ENCODE results near the gene NUP188. TPM values are rescaled to one million over a fixed set of nuclear protein-coding genes. Genes with fewer than 3 reads are reported as not detected.
"Not testable (repeated sequence)": the region's sequence is repeated elsewhere in the genome, so short reads cannot be mapped to it uniquely, and the experiment has no call there.

The NUP188 gene
- total RNA-seq, 1 experiment from 2014 or later = 80.9 TPM

DNA sequence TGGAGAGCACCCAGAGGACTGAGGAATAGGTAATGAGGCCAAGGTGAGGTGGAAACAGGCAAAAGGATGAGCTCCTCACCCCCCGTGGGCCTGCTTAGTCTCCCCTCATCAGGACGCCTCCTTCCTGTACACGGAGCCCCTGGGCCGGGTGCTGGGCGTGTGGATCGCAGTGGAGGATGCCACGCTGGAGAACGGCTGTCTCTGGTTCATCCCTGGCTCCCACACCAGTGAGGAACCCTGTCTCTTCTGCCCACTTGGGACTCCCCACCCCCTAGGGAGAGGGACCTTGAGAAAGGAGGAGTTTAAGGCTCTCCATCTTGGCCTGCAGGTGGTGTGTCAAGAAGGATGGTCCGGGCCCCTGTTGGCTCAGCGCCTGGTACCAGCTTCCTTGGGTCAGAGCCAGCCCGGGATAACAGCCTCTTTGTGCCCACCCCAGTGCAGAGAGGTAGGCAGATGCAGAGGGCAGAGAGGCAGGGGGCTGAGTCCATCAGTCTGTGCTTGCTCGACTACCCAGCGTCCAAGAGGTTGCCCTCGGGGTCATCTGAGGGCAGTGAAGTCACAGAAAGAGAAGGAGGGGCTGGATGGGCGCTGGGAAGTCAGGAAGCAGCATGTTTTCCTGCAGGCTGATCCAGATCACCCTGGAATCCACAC lies 7.1 kb upstream of the NUP188 start:
- DNase-seq = no peak
- POLR2A ChIA-PET = no interaction called here

GRCh38 chr9:128940946-128941755 lies 6.3 kb upstream of the NUP188 start:
- Histone ChIP-seq H3K27me3 (replicated peaks; ENCODE audit: control insufficient read depth, insufficient read depth, low read length) (no peaks in the 10 kb centered on the region), H3K4me3 (ENCODE audit: low read depth, low read length) (no peak overlapping the region), H3K36me3 (ENCODE audit: control insufficient read depth, insufficient read depth, low read length) (no peaks in the 10 kb centered on the region), H3K9me3 (no peaks in the 10 kb centered on the region), H3K4me1 (peaks cover 20% of the 10 kb centered on the region)
- DNase-seq = no peak
- intact Hi-C loops (cut with micrococcal nuclease; ENCODE audit: unreplicated experiment) = no loop called here
- Mint-ChIP-seq H3K9me3 (ENCODE audit: unreplicated experiment) (no peaks in the 10 kb centered on the region), H3K4me3 (ENCODE audit: unreplicated experiment) (no peak overlapping the region), H3K4me1 (ENCODE audit: low read depth, unreplicated experiment) (peaks cover 17% of the 10 kb centered on the region), H3K27me3 (ENCODE audit: insufficient read depth, unreplicated experiment) (no peaks in the 10 kb centered on the region), H3K36me3 (ENCODE audit: insufficient read depth, unreplicated experiment) (peaks cover 6% of the 10 kb centered on the region), H3K27ac (ENCODE audit: unreplicated experiment) (no peak overlapping the region)
- ChIA-PET POLR2A (interaction anchor here (0.6 kb wide), 1 partner anchor 33 kb away, joined by 3 read pairs; no protein-coding TSS in a partner anchor), CTCF (no interaction called here)
- TF ChIP-seq, protein P1, sequence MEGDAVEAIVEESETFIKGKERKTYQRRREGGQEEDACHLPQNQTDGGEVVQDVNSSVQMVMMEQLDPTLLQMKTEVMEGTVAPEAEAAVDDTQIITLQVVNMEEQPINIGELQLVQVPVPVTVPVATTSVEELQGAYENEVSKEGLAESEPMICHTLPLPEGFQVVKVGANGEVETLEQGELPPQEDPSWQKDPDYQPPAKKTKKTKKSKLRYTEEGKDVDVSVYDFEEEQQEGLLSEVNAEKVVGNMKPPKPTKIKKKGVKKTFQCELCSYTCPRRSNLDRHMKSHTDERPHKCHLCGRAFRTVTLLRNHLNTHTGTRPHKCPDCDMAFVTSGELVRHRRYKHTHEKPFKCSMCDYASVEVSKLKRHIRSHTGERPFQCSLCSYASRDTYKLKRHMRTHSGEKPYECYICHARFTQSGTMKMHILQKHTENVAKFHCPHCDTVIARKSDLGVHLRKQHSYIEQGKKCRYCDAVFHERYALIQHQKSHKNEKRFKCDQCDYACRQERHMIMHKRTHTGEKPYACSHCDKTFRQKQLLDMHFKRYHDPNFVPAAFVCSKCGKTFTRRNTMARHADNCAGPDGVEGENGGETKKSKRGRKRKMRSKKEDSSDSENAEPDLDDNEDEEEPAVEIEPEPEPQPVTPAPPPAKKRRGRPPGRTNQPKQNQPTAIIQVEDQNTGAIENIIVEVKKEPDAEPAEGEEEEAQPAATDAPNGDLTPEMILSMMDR (IDR thresholded peaks at IDR 0.05; ENCODE audit: insufficient read depth in 1 of 2, low read depth in 1 of 2, low read length in 1 of 2, severe bottlenecking in 1 of 2, unreplicated experiment in 1 of 2) = no peak
- BruUV-seq (replicated peaks) = no TSS peak

More for the DNA sequence above, 7.1 kb upstream of the NUP188 start:
- no TSS peak for BruUV-seq (replicated peaks)
- TF ChIP-seq, protein P1 (IDR thresholded peaks at IDR 0.05; ENCODE audit: insufficient read depth in 1 of 2, low read depth in 1 of 2, low read length in 1 of 2, severe bottlenecking in 1 of 2, unreplicated experiment in 1 of 2) = no peak
- no peaks in the 10 kb centered on the region for H3K9me3 Mint-ChIP-seq (ENCODE audit: unreplicated experiment)
- Histone ChIP-seq H3K27me3 (replicated peaks; ENCODE audit: control insufficient read depth, insufficient read depth, low read length) (no peaks in the 10 kb centered on the region), H3K9me3 (no peaks in the 10 kb centered on the region), H3K4me3 (ENCODE audit: low read depth, low read length) (no peak overlapping the region), H3K4me1 (peaks cover 19% of the 10 kb centered on the region), H3K36me3 (ENCODE audit: control insufficient read depth, insufficient read depth, low read length) (no peaks in the 10 kb centered on the region)
- H3K4me1 Mint-ChIP-seq (ENCODE audit: low read depth, unreplicated experiment) = peaks cover 10% of the 10 kb centered on the region
- H3K4me3 Mint-ChIP-seq (ENCODE audit: unreplicated experiment) = no peak overlapping the region
- no peak overlapping the region for H3K27ac Mint-ChIP-seq (ENCODE audit: unreplicated experiment)
- no peaks in the 10 kb centered on the region for H3K27me3 Mint-ChIP-seq (ENCODE audit: insufficient read depth, unreplicated experiment)
- intact Hi-C loops (cut with micrococcal nuclease; ENCODE audit: unreplicated experiment) = no loop called here
- peaks cover 6% of the 10 kb centered on the region for H3K36me3 Mint-ChIP-seq (ENCODE audit: insufficient read depth, unreplicated experiment)
- CTCF ChIA-PET = no interaction called here

- intact Hi-C loops (cut with micrococcal nuclease; ENCODE audit: unreplicated experiment) = no loop called here
- H3K36me3 ChIP-seq (ENCODE audit: control insufficient read depth, insufficient read depth, low read length) = no peaks in the 10 kb centered on the region
- peaks cover 26% of the 10 kb centered on the region for H3K4me1 ChIP-seq
- H3K4me3 ChIP-seq (ENCODE audit: low read depth, low read length) = no peak overlapping the region
- ChIA-PET CTCF (interaction anchor here (0.8 kb wide), 1 partner anchor 92 kb away, joined by 3 read pairs; no protein-coding TSS in a partner anchor), POLR2A (interaction anchor here (0.6 kb wide), 2 partner anchors 21 to 56 kb away, joined by 3 to 4 read pairs; no protein-coding TSS in a partner anchor)
- peak; percentile 47 to 48 for DNase-seq
- Mint-ChIP-seq H3K4me3 (ENCODE audit: unreplicated experiment) (peak overlapping the region; percentile 47), H3K27ac (ENCODE audit: unreplicated experiment) (peak overlapping the region; percentile 67), H3K9me3 (ENCODE audit: unreplicated experiment) (no peaks in the 10 kb centered on the region), H3K4me1 (ENCODE audit: low read depth, unreplicated experiment) (peaks cover 24% of the 10 kb centered on the region), H3K36me3 (ENCODE audit: insufficient read depth, unreplicated experiment) (peaks cover 19% of the 10 kb centered on the region), H3K27me3 (ENCODE audit: insufficient read depth, unreplicated experiment) (no peaks in the 10 kb centered on the region)
- no TSS peak for BruUV-seq (replicated peaks)
- no peaks in the 10 kb centered on the region for H3K27me3 ChIP-seq (replicated peaks; ENCODE audit: control insufficient read depth, insufficient read depth, low read length)
- TF ChIP-seq, protein P1 (IDR thresholded peaks at IDR 0.05; ENCODE audit: insufficient read depth in 1 of 2, low read depth in 1 of 2, low read length in 1 of 2, severe bottlenecking in 1 of 2, unreplicated experiment in 1 of 2) = no peak
- no peaks in the 10 kb centered on the region for H3K9me3 ChIP-seq
These were observed 3.5 kb upstream of the NUP188 start for GRCh38 chr9:128943832-128944620.

GRCh38 chr9:128944966-128945365 lies 2.5 kb upstream of the NUP188 start:
- H3K4me1 ChIP-seq = peaks cover 26% of the 10 kb centered on the region
- H3K36me3 Mint-ChIP-seq (ENCODE audit: insufficient read depth, unreplicated experiment) = peaks cover 18% of the 10 kb centered on the region
- POLR2A ChIA-PET; CTCF ChIA-PET; H3K27ac Mint-ChIP-seq (ENCODE audit: unreplicated experiment); DNase-seq; H3K27me3 Mint-ChIP-seq (ENCODE audit: insufficient read depth, unreplicated experiment); H3K9me3 ChIP-seq; H3K9me3 Mint-ChIP-seq (ENCODE audit: unreplicated experiment); BruUV-seq (replicated peaks); H3K4me3 ChIP-seq (ENCODE audit: low read depth, low read length); H3K27me3 ChIP-seq (replicated peaks; ENCODE audit: control insufficient read depth, insufficient read depth, low read length); H3K36me3 ChIP-seq (ENCODE audit: control insufficient read depth, insufficient read depth, low read length): not testable (repeated sequence)
- peaks cover 24% of the 10 kb centered on the region for H3K4me1 Mint-ChIP-seq (ENCODE audit: low read depth, unreplicated experiment)
- intact Hi-C loops (cut with micrococcal nuclease; ENCODE audit: unreplicated experiment) = loop anchor here (5.0 kb wide), 1 partner anchor 82 kb away; the partner anchor contains the start of gene SH3GLB2
- H3K4me3 Mint-ChIP-seq (ENCODE audit: unreplicated experiment) = peak overlapping the region; percentile 47
